Mucosa of rectum (tissue), 2 donors: ENCODE data around the gene STPG1.

Source experiments
- H3K27ac ChIP-seq, 2 donors: one replicate each; pipeline ENCODE4 v1.7.0; 2013; ENCODE audit warnings: inconsistent platforms in 2 of 2, low read depth in 2 of 2, low read length in 2 of 2
- H3K27me3 ChIP-seq, 2 donors: one replicate each; pipeline ENCODE4 v1.7.0; 2013; ENCODE audit warnings: low read length in 2 of 2; ENCODE audit not compliant: control insufficient read depth in 2 of 2, insufficient read depth in 2 of 2
- H3K36me3 ChIP-seq, 2 donors: one replicate each; pipeline ENCODE4 v1.7.0; 2013; ENCODE audit warnings: low read length in 2 of 2; ENCODE audit not compliant: control insufficient read depth in 2 of 2, insufficient read depth in 2 of 2
- H3K4me1 ChIP-seq, 2 donors: one replicate each; pipeline ENCODE4 v1.7.0; 2013; ENCODE audit warnings: low read length in 2 of 2, mild to moderate bottlenecking in 1 of 2; ENCODE audit not compliant: control insufficient read depth in 2 of 2, insufficient read depth in 2 of 2
- H3K4me3 ChIP-seq, 2 donors: one replicate each; pipeline ENCODE4 v1.7.0; 2013; ENCODE audit warnings: low read length in 2 of 2
- H3K9ac ChIP-seq, 2 donors: one replicate each; pipeline ENCODE4 v1.7.0; 2013; ENCODE audit warnings: low read length in 2 of 2, low read depth in 1 of 2, mild to moderate bottlenecking in 1 of 2
- H3K9me3 ChIP-seq, 2 donors: one replicate each; pipeline ENCODE4 v1.7.0; 2013; ENCODE audit warnings: low read length in 2 of 2; ENCODE audit not compliant: control insufficient read depth in 2 of 2
- donor health status: healthy.
- donor health status: Normal muscosa, but diverticular disease.

STPG1 gene

DNA sequence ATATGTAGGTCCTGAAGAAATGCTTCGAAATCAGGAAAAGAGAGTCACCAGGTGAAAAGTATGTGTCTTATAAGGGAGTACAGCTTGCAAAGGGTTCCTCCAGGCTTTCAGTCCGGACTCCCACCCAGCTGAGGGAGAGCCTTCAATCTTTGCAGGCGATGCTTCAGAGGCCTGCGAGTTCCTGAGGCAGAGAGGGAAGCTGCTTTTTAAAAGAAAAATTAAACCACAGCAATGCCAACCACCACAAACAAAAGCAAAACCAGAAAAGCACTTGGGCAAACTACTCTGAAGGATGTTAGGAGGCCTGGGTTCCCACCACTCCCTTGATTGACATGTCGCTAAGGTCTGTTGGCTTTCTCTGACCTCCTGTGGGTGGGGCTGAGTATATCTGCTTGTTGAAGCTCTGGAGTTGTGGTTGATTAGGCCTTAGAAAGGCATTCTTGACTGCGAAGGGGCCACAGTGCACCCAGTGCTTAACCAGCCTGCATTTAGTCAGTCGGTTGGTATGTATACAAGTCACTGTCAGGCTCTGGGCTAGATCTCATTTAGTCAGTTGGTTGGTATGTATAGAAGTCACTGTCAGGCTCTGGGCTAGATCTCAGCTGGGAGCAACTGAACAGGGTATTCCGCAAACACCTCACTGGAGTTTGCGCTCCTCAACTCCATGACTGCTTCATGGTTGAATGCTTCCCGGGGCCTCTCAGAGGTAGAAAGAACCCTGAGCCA is 3.2 kb upstream of the STPG1 start:
- Histone ChIP-seq H3K4me3 (peak overlapping the region; percentile 92 to 98), H3K9me3 (no peaks in the 10 kb centered on the region), H3K27ac (peak overlapping the region; percentile 71 to 81), H3K36me3 (peaks cover 5 to 14% of the 10 kb centered on the region in 2 donors), H3K27me3 (no peaks in the 10 kb centered on the region), H3K4me1 (peaks cover 35 to 50% of the 10 kb centered on the region in 2 donors), H3K9ac (peak overlapping the region; percentile 79 to 90)

DNA sequence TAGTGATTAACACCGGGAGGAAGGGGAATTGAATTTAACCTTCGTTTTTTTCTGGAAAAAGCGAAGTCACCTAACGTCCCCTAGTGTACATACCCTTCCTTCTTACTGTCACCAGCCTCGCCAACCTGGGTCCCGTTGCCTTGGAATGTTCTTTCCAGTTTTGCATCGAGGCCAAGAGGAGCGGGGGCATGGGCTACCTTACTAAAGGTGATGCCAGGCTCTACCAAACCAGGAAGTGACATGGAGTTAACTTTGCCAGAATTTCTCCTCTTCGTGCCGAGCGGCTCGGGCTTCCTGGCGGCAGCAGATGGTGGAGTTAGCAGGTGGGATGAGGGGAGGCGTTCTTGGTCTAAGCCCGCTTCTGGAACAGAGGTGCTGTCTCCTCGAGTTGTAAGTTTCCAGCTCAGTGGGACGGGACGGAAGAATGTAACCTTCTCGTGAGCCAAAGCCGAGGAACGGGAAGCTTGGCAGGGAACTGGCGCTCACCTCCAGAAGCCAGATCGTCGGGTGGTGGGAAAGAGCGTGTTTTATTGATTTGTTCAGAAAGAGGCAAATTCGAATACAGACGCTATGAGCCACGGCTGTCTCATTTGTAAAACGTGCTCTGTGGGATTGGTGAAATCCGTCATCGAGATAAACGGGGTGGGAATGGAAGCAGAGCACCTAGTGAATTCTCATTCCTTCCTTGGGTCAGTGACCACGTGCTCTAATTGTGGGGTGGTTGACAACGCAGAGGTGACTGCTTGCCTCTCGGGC is 2.5 kb upstream of the STPG1 start:
- peaks cover 40 to 52% of the 10 kb centered on the region in 2 donors for H3K4me1 ChIP-seq
- H3K9me3 ChIP-seq: no peaks in the 10 kb centered on the region
- H3K4me3 ChIP-seq: peak overlapping the region; percentile 92 to 98
- peak overlapping the region; percentile 71 to 81 for H3K27ac ChIP-seq
- H3K9ac ChIP-seq: peak overlapping the region; percentile 79 to 90
- H3K27me3 ChIP-seq: no peaks in the 10 kb centered on the region
- H3K36me3 ChIP-seq: peaks cover 0 to 7% of the 10 kb centered on the region in 2 donors

DNA sequence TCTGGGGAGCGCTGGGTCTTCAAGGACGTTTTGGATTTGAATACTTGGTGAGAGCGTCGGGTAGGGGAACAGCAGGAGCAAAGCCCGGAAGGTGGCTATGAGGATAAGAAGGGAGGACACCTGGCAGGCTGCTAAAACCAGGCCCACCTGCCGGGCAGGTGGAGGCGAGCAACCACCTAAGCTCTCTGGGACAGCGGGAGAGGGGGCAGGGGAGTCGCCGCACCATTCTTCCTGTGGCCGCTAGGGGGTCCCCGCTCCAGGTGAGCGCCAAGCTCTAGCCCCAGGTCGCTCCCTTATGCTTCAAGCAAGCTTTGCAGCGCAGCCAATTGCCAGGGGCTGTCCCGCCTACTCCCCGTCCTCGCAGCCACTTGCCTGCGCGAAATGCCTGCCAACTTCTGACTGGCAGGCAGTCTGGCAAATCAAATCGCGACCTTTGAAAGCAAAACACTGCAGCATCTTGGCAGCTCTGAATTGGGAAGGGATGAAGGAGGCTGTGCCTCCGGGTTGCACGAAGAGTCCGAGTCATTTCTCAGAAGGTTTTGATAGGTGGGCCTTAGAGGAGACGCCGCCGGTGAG is 1.8 kb upstream of the STPG1 start, which contains the start of gene NIPAL3:
TSS of gene NIPAL3 (plus strand) at position 469 of the 576 bp plus-strand sequence. CDS start 3,746 bp downstream, outside the sequence.
- H3K4me3 ChIP-seq: peak within 1 kb of the TSS; percentile 92 to 98
- no peaks in the 10 kb centered on the region for H3K9me3 ChIP-seq
- peaks cover 0 to 7% of the 10 kb centered on the region in 2 donors for H3K36me3 ChIP-seq
- H3K9ac ChIP-seq: peak within 1 kb of the TSS; percentile 79 to 90
- peaks cover 40 to 55% of the 10 kb centered on the region in 2 donors for H3K4me1 ChIP-seq
- H3K27ac ChIP-seq: peak within 1 kb of the TSS; percentile 81 to 86
- H3K27me3 ChIP-seq: no peaks in the 10 kb centered on the region

DNA sequence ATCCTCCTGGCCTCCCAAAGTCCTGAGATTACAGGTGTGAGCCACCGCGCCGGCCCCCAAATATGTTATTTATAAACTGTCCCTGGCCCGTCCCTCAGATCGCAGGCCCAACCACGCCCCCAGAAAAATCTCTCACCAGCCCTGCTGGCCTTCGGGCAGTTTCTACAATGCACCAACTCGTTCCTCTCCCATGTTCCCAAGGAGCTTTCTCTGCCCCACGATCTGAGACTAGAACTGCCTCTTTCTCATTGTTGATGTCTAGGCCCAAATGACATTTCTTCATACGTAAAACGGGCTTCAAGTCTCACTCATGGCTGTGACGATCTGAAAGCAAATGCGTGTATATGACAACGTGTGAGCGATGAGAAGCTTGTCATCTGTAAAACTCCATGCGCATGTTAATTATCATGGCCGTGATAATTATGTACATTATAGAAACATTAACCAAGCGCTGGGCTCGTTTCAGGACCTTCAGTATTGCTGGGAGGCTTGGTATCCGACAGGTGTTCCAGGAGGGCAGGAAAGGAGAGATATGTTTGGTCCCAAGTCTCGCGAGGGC is 1.3 kb upstream of the STPG1 start:
- H3K27ac ChIP-seq: peak overlapping the region; percentile 79 to 86
- peak overlapping the region; percentile 60 to 67 for H3K9ac ChIP-seq
- peaks cover 40 to 55% of the 10 kb centered on the region in 2 donors for H3K4me1 ChIP-seq
- no peaks in the 10 kb centered on the region for H3K27me3 ChIP-seq
- peak overlapping the region; percentile 92 to 98 for H3K4me3 ChIP-seq
- H3K9me3 ChIP-seq: no peaks in the 10 kb centered on the region
- peaks cover 0 to 7% of the 10 kb centered on the region in 2 donors for H3K36me3 ChIP-seq

DNA sequence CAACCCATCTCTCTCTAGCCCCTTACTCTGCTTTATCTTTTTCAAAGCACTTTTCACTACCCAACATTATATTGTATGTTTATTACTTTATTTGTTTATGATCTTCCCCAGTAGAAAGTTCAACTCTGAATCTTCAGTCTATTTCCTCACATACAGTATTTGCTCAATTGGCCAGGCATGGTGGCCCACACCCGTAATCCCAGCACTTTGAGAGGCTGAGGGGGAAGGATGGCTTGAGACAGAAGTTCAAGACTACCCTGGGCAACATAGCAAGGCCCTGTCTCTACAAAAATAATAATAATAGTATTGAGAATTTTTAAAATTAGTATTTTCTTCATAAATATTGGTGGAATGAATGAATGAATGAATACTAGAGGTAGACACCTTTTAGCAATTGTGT is 1.2 kb downstream of the STPG1 start:
- no peak overlapping the region for H3K9ac ChIP-seq

DNA sequence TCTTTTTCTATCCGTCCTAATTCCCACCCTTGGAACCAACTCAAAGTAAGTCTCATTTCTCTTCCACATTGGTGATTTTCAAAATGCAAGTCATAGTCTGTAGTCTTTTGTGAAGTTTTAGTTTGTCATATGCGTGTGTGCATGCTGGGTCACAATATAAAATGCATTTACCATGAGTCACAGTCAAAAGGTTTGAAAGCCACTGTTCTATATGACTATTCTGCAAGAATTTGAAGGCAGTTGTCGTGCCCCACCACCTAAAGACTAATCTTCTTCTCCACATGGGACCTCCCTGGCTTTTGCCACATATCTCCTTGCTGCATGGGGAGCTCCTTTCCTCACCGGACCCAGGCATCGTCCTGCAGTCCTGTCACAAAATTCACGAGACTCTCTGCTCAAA is 1.6 kb downstream of the STPG1 start:
- Histone ChIP-seq H3K27me3 (no peaks in the 10 kb centered on the region), H3K9ac (no peak overlapping the region), H3K9me3 (no peaks in the 10 kb centered on the region), H3K4me3 (peak overlapping the region in 1 of 2 donors; percentile 17), H3K36me3 (no peaks in the 10 kb centered on the region), H3K27ac (peak overlapping the region; percentile 68 to 75), H3K4me1 (peaks cover 30 to 35% of the 10 kb centered on the region in 2 donors)

More for the DNA sequence above, 1.2 kb downstream of the STPG1 start:
- Histone ChIP-seq H3K4me1 (peaks cover 34 to 40% of the 10 kb centered on the region in 2 donors), H3K27me3 (no peaks in the 10 kb centered on the region), H3K9me3 (no peaks in the 10 kb centered on the region), H3K36me3 (no peaks in the 10 kb centered on the region), H3K27ac (peak overlapping the region; percentile 81 to 86), H3K4me3 (peak overlapping the region; percentile 81 to 86)

DNA sequence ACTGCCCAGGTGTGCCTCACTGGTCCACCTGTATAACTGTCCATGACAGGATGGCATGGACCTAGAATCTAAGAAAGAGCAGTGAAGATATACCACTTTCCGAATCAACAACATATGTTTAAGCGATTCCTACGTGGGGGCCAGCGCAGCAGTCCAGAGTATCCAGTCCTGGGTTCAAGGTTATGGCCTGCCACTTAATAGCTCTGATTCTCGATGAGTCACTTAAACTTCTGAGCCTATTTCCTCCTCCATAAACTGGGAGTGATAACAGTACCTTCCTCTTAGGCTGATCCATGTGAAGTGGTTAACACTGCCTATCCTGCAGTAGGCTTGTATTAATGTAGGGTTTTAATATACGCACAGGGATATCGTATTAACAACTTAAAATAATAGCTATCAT is 2.8 kb downstream of the STPG1 start:
- Histone ChIP-seq H3K4me1 (peaks cover 22 to 27% of the 10 kb centered on the region in 2 donors), H3K9ac (no peak overlapping the region), H3K9me3 (no peaks in the 10 kb centered on the region), H3K27ac (peak overlapping the region; percentile 28 to 75), H3K36me3 (no peaks in the 10 kb centered on the region), H3K27me3 (no peaks in the 10 kb centered on the region), H3K4me3 (no peak overlapping the region)

DNA sequence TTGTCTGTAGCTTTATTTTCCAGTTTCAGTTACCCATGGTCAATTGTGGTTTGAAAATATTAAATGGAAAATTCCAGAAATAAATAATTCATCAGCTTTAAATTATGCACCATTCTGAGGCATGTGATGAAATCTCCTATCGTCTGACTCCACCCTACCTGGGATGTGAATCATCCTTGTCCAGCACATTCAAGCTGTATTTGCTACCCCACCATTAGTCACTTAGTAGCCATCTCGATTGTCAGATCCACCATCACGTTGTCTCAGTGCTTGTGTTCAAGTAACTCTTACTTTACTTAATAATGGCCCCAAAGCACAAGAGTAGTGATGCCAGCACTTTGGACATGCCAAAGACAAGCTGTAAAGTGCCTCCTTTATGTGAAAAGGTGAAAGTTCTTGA is 4.0 kb downstream of the STPG1 start:
- no peaks in the 10 kb centered on the region for H3K27me3 ChIP-seq
- H3K36me3 ChIP-seq: no peaks in the 10 kb centered on the region
- peaks cover 19 to 20% of the 10 kb centered on the region in 2 donors for H3K4me1 ChIP-seq
- no peak overlapping the region for H3K27ac ChIP-seq
- H3K9ac ChIP-seq: no peak overlapping the region
- no peaks in the 10 kb centered on the region for H3K9me3 ChIP-seq
- H3K4me3 ChIP-seq: no peak overlapping the region

DNA sequence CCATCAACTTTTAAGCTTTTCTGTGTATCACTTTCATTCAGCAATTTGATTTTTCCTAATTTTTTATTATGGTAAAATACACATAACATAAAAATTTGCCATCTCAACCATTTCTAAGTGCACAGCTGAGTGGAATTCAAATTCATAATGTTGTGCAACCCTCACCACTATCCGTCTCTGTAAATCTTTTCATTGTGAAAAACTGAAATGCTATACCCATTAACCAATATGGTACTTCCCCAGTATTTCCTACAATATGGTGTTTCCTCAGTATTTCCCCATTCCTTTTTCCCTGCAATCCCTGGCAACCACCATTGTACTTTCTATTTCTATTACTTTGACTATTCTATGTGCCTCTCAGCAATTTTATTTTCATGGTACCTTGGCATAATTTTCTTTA is 6.8 kb downstream of the STPG1 start:
- no peaks in the 10 kb centered on the region for H3K27me3 ChIP-seq
- no peak overlapping the region for H3K4me3 ChIP-seq
- no peak overlapping the region for H3K9ac ChIP-seq
- H3K36me3 ChIP-seq: no peaks in the 10 kb centered on the region
- no peak overlapping the region for H3K27ac ChIP-seq
- H3K4me1 ChIP-seq: peaks cover 5% of the 10 kb centered on the region in 2 donors
- no peaks in the 10 kb centered on the region for H3K9me3 ChIP-seq
